ENCODE data around the gene MED25.

DNA sequence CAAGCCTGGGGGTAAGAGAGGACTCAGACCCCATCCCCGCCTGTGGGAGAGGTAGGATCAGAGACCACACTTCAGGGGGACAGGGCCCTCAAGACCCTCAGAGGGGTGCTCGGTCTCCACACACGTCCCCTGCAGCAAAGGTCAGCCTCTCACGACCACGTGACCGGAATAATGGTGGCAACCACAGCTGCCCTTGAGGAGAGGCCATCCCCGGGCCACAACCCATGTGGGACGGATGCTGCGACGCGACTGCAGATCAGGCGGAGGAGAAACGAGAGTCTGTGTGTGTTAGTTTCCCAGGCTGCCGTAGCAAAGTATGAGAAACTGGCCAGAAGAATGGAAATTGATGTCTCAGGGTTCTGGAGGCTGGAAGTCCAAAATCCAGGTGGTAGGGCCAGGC lies 8.9 kb downstream of the MED25 start:
- no peak for TF ChIP-seq POLR2A (IDR thresholded peaks at IDR 0.05)
- TF ChIP-seq, protein P1, sequence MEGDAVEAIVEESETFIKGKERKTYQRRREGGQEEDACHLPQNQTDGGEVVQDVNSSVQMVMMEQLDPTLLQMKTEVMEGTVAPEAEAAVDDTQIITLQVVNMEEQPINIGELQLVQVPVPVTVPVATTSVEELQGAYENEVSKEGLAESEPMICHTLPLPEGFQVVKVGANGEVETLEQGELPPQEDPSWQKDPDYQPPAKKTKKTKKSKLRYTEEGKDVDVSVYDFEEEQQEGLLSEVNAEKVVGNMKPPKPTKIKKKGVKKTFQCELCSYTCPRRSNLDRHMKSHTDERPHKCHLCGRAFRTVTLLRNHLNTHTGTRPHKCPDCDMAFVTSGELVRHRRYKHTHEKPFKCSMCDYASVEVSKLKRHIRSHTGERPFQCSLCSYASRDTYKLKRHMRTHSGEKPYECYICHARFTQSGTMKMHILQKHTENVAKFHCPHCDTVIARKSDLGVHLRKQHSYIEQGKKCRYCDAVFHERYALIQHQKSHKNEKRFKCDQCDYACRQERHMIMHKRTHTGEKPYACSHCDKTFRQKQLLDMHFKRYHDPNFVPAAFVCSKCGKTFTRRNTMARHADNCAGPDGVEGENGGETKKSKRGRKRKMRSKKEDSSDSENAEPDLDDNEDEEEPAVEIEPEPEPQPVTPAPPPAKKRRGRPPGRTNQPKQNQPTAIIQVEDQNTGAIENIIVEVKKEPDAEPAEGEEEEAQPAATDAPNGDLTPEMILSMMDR (IDR thresholded peaks at IDR 0.05): no peak

Data from Peyer's patch (tissue), 4 donors.